Tibial nerve (tissue), 4 donors: ENCODE results near the gene ALG14. TPM values are rescaled to one million over a fixed set of nuclear protein-coding genes. Genes with fewer than 3 reads are reported as not detected.
A peak's percentile ranks its signal among the peaks of the same experiment; 100 is the strongest.

Source experiments
- DNase-seq, 2 donors: peaks; one replicate each; pipeline ENCODE4 v3.0.0-alpha.2; 2019; ENCODE audit warnings: low spot score in 2 of 2
- H3K27ac ChIP-seq, 4 donors: fragments of 200-600 bp; sonication (generic) in 3 of 4; one replicate each; pipeline ENCODE4 v1.5.1; 2017 to 2019; ENCODE audit warnings: mild to moderate bottlenecking in 1 of 4
- H3K27me3 ChIP-seq, 2 donors: fragments of 200-600 bp; sonication (generic) in 1 of 2; one replicate each; pipeline versions ENCODE4 v1.5.1 to v1.6.0; 2017 to 2019
- H3K36me3 ChIP-seq, 3 donors: fragments of 200-600 bp; sonication (generic); one replicate each; pipeline ENCODE4 v1.5.1; 2018 to 2019
- H3K4me1 ChIP-seq, 4 donors: fragments of 200-600 bp; sonication (generic) in 3 of 4; one replicate each; pipeline ENCODE4 v1.5.1; 2017 to 2019
- H3K4me3 ChIP-seq, 4 donors: fragments of 200-600 bp; sonication (generic) in 3 of 4; one replicate each; pipeline ENCODE4 v1.5.1; 2017 to 2019; ENCODE audit warnings: mild to moderate bottlenecking in 1 of 4, moderate library complexity in 1 of 4
- H3K9me3 ChIP-seq, 4 donors: fragments of 200-600 bp; sonication (generic) in 3 of 4; one replicate each; pipeline ENCODE4 v1.5.1; 2017 to 2019
- EP300 ChIP-seq, 2 donors: sonication (generic); formaldehyde crosslinking; IDR thresholded peaks; one replicate each; pipeline ENCODE4 v1.6.1; 2017; ENCODE audit warnings: antibody characterized with exemption in 2 of 2, mild to moderate bottlenecking in 1 of 2
- POLR2A ChIP-seq, 2 donors: fragments of 450-650 bp; IDR thresholded peaks; one replicate each; pipeline ENCODE4 v1.6.1; 2017; ENCODE audit warnings: antibody characterized with exemption in 2 of 2, mild to moderate bottlenecking in 2 of 2, moderate library complexity in 2 of 2
- WGBS, 2 donors: methylation state at CpG; one replicate each; pipeline ENCODE4 v1.1.5; 2018; 5-methylcytosine and 5-hydroxymethylcytosine counted together
- total RNA-seq, 4 donors: library from RNA; depleted of rRNA; stranded (reverse); fragments of >200 nt; gene quantifications; one replicate each; pipeline ENCODE4 v1.1.0, GENCODE V29; 2016
- TF ChIP-seq, protein P1 (sequence below), 5 experiments: fragments of 200-600 bp in 3 of 5; fragments of 450-650 bp in 2 of 5; sonication (generic) in 3 of 5; IDR thresholded peaks; one replicate each; pipeline ENCODE4 v1.5.1; 2016 to 2019; ENCODE audit warnings: antibody characterized with exemption in 5 of 5, mild to moderate bottlenecking in 3 of 5, moderate library complexity in 2 of 5

The ALG14 gene
- total RNA-seq, 4 donors from 2014 or later = 1.1 to 1.6 (median 1.5) TPM

DNA sequence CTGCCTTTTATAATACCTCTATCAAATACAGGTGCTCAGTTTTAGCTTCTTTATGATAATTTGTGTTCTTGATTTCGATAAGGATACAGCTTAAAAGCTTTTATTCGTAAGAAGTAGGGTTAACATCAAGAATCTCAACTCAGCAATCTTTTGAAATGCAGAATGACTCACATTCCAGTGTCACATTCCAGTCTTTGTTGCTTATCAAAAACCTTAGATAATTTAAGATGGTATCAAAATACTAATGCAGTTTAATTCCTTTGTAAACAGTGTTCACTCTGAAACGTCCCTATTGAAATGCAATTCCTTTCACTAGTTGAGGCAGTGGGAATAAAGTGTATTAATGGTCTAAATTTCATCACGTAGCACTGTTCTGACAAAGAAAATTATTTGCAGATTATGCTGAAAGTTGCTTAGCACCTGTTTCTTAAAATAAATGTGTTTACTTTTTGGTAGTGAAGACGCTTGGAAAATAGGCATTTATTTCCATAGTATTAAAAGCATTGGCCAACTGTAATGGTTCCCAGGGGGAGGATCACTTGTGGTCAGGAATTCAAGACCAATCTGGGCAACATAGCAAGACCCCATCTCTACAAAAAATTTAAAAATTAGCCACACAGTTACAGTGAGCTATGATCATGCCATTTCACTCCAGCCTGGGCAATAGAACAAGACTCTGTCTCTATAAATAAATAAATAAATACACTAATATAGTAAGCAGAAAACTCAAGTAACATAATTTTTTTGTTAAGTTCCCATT lies 135.7 kb downstream of the ALG14 start:
- no peak overlapping the region for H3K4me3 ChIP-seq
- H3K27ac ChIP-seq = peak overlapping the region in 2 of 4 donors; percentile 67 to 79
- no peaks in the 10 kb centered on the region for H3K9me3 ChIP-seq
- 41 to 44% methylated on average over 5 of the region's 5 CpGs for WGBS, 2 donors
- H3K27me3 ChIP-seq = no peaks in the 10 kb centered on the region
- peaks cover 0 to 17% (median 0%) of the 10 kb centered on the region in 3 donors for H3K36me3 ChIP-seq
- no peak for TF ChIP-seq POLR2A (IDR thresholded peaks at IDR 0.05)
- TF ChIP-seq, protein P1, sequence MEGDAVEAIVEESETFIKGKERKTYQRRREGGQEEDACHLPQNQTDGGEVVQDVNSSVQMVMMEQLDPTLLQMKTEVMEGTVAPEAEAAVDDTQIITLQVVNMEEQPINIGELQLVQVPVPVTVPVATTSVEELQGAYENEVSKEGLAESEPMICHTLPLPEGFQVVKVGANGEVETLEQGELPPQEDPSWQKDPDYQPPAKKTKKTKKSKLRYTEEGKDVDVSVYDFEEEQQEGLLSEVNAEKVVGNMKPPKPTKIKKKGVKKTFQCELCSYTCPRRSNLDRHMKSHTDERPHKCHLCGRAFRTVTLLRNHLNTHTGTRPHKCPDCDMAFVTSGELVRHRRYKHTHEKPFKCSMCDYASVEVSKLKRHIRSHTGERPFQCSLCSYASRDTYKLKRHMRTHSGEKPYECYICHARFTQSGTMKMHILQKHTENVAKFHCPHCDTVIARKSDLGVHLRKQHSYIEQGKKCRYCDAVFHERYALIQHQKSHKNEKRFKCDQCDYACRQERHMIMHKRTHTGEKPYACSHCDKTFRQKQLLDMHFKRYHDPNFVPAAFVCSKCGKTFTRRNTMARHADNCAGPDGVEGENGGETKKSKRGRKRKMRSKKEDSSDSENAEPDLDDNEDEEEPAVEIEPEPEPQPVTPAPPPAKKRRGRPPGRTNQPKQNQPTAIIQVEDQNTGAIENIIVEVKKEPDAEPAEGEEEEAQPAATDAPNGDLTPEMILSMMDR (IDR thresholded peaks at IDR 0.05) = no peak
- TF ChIP-seq EP300 (IDR thresholded peaks at IDR 0.05) = no peak
- no peak for DNase-seq
- peaks cover 0 to 50% (median 9%) of the 10 kb centered on the region in 4 donors for H3K4me1 ChIP-seq

DNA sequence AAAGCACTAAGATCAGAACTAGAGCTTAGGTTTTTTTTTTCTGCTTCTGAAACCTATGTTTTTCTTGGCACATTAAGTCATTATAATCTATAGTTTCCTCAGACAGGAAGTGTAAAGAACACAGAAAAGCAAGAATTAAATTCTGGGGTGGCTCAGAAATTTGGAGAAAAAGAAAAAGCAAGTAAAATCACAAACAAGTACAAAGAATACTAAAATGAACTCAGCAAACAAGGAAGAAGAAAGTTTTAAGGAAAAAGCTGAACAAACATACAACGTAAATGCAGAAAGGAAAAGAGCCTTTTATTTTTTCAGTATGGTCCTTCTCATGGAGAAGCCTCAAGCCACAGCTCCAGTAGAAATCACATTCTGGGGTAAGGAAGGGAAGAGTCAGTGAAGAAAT lies 137.3 kb downstream of the ALG14 start:
- no peaks in the 10 kb centered on the region for H3K27me3 ChIP-seq
- peak overlapping the region in 3 of 4 donors; percentile 43 to 79 (median 67) for H3K27ac ChIP-seq
- no peaks in the 10 kb centered on the region for H3K9me3 ChIP-seq
- TF ChIP-seq EP300 (IDR thresholded peaks at IDR 0.05) = no peak
- TF ChIP-seq POLR2A (IDR thresholded peaks at IDR 0.05) = no peak
- no peak overlapping the region for H3K4me3 ChIP-seq
- H3K4me1 ChIP-seq = peaks cover 0 to 60% (median 9%) of the 10 kb centered on the region in 4 donors
- whole genome bisulfite sequencing, 2 donors = 19 to 26% methylated on average over 1 of the region's 1 CpG
- no peak for DNase-seq
- H3K36me3 ChIP-seq = peaks cover 0 to 19% (median 0%) of the 10 kb centered on the region in 3 donors

DNA sequence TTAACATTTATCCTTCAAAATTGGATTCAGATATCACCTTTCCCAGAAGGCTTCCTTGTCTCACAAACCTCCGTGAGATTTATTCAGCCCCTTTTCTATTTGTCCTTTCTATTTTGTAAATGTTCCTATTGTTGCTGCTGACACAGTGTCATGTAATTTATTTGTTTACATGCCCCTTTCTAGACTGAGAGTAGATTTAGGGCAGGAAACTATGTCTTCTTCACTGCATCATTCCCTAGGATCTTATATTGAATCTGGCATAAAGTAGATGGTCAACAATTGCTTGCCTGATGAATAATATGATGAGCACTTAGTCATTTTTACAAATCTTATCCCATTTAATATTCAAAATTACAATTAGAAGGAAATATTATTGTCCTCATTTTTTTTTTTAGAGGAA lies 137.7 kb downstream of the ALG14 start:
- no peaks in the 10 kb centered on the region for H3K27me3 ChIP-seq
- H3K27ac ChIP-seq = peak overlapping the region in 1 of 4 donors; percentile 67
- no peak for TF ChIP-seq POLR2A (IDR thresholded peaks at IDR 0.05)
- TF ChIP-seq EP300 (IDR thresholded peaks at IDR 0.05) = no peak
- TF ChIP-seq, protein P1 (IDR thresholded peaks at IDR 0.05) = no peak
- H3K4me3 ChIP-seq = no peak overlapping the region
- no peak for DNase-seq
- WGBS, 2 donors = 45 to 71% methylated on average over 1 of the region's 1 CpG
- peaks cover 0 to 19% (median 0%) of the 10 kb centered on the region in 3 donors for H3K36me3 ChIP-seq
- no peaks in the 10 kb centered on the region for H3K9me3 ChIP-seq
- peaks cover 0 to 62% (median 11%) of the 10 kb centered on the region in 4 donors for H3K4me1 ChIP-seq

DNA sequence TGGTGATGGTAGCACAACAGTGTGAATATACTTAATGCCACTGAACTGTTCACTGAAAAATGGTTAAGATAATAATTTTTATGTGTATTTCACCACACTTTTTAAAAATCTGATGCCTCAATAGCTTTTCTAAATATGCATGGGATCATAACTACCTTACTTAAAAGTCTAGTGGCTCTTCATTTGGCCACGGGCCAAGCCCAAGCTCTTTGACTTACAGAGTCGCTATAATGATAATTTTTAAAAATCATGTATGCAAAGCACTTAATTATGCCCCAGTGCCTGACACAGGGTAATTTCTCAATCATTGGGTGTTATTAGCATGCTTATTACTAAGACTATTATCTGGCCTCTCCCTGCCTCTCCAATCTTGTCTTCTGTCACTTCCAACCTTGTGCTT lies 138.2 kb downstream of the ALG14 start:
- TF ChIP-seq, protein P1 (IDR thresholded peaks at IDR 0.05) = no peak
- no peak for TF ChIP-seq EP300 (IDR thresholded peaks at IDR 0.05)
- no peak for TF ChIP-seq POLR2A (IDR thresholded peaks at IDR 0.05)
- H3K36me3 ChIP-seq = peaks cover 0 to 19% (median 0%) of the 10 kb centered on the region in 3 donors
- 83 to 88% methylated on average over 2 of the region's 2 CpGs for WGBS, 2 donors
- H3K9me3 ChIP-seq = no peaks in the 10 kb centered on the region
- no peak for DNase-seq
- peaks cover 0 to 64% (median 13%) of the 10 kb centered on the region in 4 donors for H3K4me1 ChIP-seq
- peak overlapping the region in 1 of 4 donors; percentile 67 for H3K27ac ChIP-seq
- no peaks in the 10 kb centered on the region for H3K27me3 ChIP-seq
- H3K4me3 ChIP-seq = no peak overlapping the region

DNA sequence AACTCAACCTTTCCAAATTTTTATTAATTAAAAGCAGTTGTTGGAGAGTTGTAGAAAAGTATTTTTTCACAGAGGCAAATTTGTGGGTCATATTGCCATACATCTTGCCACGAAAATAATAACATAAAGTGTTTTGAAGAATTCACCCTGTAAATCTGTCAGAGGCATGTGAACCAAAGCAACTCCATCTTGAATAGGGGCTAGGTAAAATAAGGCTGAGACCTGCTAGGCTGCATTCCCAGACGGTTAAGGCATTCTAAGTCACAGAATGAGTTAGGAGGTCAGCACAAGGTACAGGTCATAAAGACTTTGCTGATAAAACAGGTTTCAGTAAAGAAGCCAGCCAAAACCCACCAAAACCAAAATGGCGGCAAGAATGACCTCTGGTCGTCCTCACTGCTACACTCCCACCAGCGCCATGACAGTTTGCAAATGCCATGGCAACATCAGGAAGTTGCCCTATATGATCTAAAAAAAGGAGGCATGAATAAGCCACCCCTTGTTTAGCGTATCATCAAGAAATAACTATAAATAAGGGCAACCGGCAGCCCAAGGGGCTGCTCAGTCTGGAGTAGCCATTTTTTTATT lies 141.4 kb downstream of the ALG14 start:
- no peaks in the 10 kb centered on the region for H3K9me3 ChIP-seq
- H3K4me3 ChIP-seq = no peak overlapping the region
- 92 to 94% methylated on average over 7 of the region's 7 CpGs for WGBS, 2 donors
- peaks cover 0 to 55% (median 7%) of the 10 kb centered on the region in 4 donors for H3K4me1 ChIP-seq
- no peaks in the 10 kb centered on the region for H3K27me3 ChIP-seq
- H3K36me3 ChIP-seq = peaks cover 0 to 19% (median 0%) of the 10 kb centered on the region in 3 donors
- no peak for TF ChIP-seq EP300 (IDR thresholded peaks at IDR 0.05)
- no peak for DNase-seq
- H3K27ac ChIP-seq = peak overlapping the region in 1 of 4 donors; percentile 29
